Measurements from ENCODE around the gene PET100.
A peak's percentile ranks its signal among the peaks of the same experiment; 100 is the strongest.

The PET100 gene, protein sequence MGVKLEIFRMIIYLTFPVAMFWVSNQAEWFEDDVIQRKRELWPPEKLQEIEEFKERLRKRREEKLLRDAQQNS

DNA sequence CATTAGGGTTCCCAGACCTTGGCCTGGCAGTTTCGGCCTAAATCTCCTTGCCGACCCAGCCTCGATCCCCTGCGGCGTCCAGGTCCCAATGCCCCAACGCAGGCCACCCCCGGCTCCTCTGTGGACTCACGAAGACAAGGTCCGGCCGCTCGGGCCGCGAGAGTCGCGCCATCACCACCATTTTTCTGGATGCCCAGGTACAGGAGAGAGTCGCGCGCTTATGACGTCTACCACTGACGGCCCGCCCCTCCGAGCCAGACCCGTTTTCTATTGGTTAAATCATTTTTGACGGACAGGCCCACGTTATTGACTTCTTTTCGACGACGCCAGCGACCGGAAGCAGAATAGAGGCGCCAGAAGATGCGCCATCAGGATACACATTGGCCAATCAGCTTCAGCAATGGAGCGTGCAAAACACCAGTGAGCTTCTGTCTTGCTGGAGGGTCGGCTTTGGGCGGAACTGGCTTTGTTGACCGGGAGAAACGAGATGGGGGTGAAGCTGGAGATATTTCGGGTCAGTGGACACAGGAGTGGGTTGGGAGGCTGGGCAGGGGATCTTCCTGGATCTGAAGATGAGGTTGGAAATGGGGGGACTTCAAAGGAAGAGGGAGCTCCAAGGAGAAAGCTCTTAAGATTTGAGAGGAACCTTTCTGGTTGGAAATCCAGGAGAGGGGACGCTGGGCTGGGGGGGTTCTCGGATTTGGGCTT, at the start of gene PET100, which contains the start of gene XAB2:
Gene PET100 (plus strand): TSS at position 447 of the 708 bp plus-strand sequence. CDS start 41 bp downstream, at position 488.
Gene XAB2 (minus strand): TSS at position 199 of the 708 bp plus-strand sequence. CDS start 18 bp downstream, at position 181.
- DNase-seq (ENCODE audit: low spot score) (peak; percentile 98), FAIRE-seq (peak; percentile 96)

- no peak for FAIRE-seq
- DNase-seq (ENCODE audit: low spot score), result no peak
Observed at GRCh38 chr19:7582446-7582845, 47.1 kb upstream of the PET100 start.

GRCh38 chr19:7589822-7590221, 39.8 kb upstream of the PET100 start:
- no peak for FAIRE-seq
- DNase-seq (ENCODE audit: low spot score), result no peak

DNA sequence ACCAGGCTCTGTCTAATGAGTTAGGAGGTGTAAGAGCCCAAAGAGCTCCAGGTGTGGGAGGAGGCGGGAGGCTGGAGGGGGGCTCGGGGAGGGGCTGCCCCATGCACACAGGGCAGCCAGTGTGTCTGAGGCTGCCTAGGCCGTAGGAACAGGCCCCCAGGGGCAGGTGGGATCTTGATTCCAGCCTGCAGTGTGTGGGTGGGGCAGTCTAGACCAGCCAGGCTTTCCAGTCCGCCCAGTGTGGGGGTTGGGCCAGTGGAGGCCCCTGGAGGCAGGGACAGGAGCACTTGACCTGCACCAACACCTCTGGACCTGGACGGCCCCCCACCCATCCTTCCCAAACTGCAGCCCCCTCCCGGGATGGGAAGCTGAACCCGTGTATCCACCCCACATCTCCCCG, 39.3 kb upstream of the PET100 start:
- no peak for FAIRE-seq
- DNase-seq (ENCODE audit: low spot score), result no peak

DNA sequence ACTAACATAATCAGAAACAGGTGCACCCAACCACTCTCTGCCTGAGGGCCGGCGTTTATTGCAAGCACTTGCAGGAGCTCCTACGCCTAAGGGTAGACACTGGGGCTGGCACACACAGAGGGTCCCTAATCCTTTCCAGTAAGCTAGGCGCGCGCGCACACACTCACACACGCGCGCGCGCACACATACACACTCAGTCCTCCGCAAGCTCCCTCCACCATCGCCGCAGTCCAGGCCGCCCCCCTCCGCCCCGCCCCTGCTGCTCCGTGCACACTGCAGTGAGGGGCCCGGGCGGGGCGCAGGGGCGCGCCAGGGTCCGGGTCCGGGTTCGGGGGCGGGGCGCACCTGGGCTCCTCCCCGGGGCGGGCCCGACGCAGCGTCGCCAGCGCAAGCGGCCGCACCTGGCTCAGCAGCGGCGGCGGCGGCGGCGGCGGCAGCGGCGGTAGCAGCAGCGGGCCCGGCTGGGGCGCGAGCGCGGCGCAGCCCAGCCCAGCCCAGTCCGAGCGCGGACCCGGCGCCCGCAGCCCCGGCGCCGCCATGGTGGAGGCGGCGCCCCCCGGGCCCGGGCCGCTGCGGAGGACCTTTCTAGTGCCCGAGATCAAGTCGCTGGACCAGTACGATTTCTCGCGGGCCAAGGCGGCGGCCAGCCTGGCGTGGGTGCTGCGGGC, 34.0 kb upstream of the PET100 start, which contains the start of gene CAMSAP3:
Gene CAMSAP3 (plus strand): TSS at position 398 of the 668 bp plus-strand sequence. CDS start 140 bp downstream, at position 538.
- DNase-seq (ENCODE audit: low spot score), result no peak
- no peak for FAIRE-seq

DNA sequence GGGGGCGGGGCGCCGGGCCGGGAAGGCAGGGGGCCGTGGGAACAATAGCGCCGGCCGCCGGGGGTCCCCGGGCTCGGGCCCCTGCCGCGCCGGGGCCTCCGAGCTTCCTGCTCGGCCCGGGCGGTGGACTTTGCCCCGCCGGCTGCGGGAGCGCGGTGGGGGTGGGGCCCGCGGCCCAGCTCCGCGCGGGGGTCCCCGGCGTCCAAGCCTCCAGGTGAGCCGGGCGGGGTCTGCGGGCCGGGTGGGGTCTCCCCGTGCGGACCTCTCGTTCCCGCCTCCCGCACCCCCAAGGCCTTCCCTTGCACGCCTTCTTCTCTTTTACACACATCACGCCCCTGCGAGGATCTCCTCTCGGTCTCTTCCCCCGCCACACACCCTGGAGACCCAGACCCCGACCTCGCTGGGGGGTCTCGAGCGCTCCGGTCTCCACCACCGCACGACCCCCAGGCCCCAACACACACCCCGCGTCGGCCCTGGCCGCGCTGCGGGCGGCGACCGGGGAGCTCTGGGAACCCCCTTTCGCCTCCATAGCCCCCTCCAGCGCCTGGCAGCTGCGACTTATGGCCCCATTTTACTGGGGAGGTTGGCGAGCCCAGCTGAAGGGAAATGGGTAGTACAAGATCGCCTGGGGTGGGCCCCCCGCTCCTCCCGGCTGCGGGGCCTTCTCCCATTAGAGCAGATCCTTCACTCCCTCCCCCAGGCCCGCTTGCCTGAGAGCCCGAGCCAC, 33.2 kb upstream of the PET100 start:
- FAIRE-seq (no peak), DNase-seq (ENCODE audit: low spot score) (no peak)

DNA sequence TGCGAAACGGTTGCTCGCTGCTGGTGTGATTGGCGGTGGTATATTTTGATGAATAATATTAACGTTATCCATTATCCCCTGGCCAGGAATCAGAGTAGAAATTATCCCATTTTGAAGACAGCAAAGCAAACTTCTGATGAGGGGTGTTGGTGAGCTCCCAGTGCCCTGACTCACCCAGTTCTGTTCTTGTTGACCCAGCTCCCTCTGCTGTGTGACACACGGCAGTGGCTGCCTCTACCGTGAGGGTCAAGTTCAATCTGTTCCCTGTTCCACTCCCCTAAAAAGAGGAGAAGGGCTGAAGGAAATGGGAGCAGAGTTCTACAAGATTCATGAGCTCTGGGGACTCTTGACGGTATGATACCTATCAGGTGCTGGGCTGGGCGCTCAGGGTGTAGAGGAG, 31.9 kb upstream of the PET100 start:
- no peak for DNase-seq (ENCODE audit: low spot score)
- no peak for FAIRE-seq

- FAIRE-seq, result no peak
Observed at GRCh38 chr19:7598180-7598579, 31.4 kb upstream of the PET100 start.

GRCh38 chr19:7600721-7601120, 28.9 kb upstream of the PET100 start:
- FAIRE-seq (no peak), DNase-seq (ENCODE audit: low spot score) (no peak)

More at GRCh38 chr19:7598180-7598579, 31.4 kb upstream of the PET100 start:
- DNase-seq (ENCODE audit: low spot score), result no peak

DNA sequence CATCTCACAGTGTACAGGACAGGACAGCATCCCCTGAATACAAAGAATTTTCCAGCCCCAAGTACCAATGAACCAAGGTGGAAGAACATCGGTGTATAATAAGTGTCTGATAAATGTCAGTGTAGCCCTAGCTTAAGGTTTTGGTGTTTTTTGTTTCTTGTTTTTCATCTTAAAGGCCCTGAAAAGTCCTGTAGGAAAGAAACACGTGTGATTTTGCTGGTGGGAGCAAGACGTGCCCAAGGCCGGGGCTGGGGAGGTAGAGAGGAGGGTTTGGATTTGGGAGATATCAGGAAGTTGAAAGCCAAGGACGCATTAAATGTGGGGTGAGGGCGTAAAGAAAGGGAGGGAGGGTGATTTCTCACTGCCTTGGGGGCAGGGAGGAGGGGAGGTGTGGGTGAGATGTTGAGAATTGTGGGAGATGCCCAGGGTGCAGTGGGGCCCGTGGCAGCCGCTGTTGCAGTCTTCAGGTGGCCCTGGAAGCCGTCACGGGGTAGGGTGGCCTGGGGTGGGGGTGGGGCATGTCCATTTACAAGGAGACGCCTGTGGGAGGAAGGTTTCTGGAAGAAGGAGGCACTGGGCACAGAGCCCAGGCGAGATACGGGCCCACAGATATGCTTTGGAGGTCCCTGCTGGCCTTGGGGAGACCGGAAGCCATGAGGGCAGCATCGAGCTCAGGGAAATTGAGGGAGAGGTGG, 27.2 kb upstream of the PET100 start:
- no peak for FAIRE-seq
- no peak for DNase-seq (ENCODE audit: low spot score)

DNA sequence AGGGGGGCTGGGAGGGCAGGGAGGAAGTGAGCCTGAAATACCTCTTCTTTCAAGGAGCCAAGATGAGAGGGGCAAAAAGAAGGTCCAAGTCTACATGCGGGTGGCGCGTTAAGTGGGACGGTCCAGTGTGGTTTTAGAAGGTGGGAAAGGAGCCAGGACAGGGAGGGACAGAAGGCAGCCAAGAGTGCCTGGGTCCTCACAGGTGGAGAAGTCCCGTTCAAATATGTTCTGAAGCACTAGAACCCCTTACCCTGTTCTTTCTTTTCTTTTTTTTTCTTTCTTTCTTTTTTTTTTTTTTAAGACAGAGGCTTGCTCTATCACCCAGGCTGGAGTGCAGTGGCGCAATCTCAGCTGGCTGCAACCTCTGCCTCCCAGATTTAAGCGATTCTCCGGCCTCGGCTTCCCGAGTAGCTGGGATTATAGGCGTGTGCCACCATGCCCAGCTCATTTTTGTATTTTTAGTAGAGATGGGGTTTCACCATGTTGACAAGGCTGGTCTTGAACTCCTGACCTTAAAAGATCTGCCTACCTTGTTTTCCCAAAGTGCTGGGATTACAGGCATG, 26.6 kb upstream of the PET100 start:
- FAIRE-seq (no peak), DNase-seq (ENCODE audit: low spot score) (no peak)

- DNase-seq (ENCODE audit: low spot score) (no peak), FAIRE-seq (no peak)
Observed at GRCh38 chr19:7603919-7604318, 25.7 kb upstream of the PET100 start.

DNA sequence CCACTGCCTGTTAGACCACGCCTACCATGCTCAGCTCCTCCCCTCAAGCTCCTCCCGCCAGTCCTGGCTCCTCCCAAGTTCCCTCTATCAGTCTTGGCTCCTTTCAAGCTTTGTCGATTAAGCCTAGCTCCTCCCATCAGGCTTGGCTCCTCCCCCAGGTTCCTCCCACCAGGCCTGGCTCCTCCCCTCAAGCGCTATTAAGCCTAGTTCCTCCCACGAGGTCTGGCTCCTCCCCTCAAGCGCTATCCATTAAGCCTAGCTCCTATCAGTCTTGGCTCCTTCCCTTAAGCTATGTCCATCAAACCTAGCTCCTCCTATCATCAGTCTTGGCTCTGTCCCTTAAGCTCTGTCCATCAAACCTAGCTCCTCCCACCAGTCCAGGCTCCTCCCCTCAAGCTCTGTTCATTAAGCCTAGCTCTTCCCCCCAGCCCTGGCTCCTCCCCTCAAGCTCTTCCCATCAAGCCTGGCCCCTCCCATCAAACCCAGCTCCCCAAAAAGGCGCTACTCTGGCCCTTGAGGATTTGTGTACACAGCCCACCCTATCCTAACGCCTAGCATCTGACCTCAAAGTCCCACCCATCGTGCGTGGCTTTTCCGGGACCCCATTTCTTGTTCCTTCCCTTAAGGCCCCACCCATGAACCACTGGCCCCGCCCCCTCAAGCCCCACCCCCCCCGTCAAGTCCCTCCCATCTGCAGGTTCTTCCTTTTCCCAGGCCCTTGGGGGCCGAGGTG, 23.9 kb upstream of the PET100 start:
- FAIRE-seq (no peak), DNase-seq (ENCODE audit: low spot score) (peak; percentile 4)

- FAIRE-seq, result no peak
- DNase-seq (ENCODE audit: low spot score), result no peak
Observed at GRCh38 chr19:7606289-7606688, 23.3 kb upstream of the PET100 start.

GRCh38 chr19:7607212-7607873, 22.2 kb upstream of the PET100 start:
- FAIRE-seq, result no peak

DNA sequence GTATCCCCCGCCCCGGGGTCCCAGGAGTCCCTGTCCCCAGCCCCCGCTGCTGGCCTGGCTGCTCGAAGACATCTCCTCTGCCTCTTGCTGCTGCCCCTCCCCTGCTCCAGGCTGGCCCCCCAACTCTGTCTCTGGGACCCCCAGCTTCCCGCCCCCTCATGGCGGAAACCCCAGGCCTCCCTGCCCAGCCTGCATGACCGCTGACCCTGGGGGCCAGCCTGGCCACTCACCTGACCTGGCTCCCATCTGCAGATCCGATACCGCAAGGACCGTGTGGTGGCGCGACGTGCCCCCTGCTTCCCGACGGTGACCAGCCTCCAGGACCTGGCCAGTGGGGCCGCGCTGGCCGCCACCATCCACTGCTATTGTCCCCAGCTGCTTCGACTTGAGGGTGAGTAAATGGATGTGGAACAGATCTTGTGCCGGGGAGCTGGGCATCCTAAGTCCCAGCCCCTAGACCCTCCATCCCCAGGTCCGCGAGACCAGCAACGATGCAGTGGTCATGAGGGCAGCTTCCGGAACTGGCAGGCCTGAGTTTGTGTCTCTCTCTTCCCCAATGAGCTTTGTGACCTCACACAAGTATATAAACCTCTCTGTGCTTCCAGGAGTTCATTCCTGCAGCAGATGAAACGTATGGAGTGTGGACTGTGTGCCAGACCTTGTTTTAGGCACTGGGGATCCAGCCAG, 21.6 kb upstream of the PET100 start:
- FAIRE-seq (no peak), DNase-seq (ENCODE audit: low spot score) (no peak)

More at GRCh38 chr19:7607212-7607873, 22.2 kb upstream of the PET100 start:
- DNase-seq (ENCODE audit: low spot score), result no peak

DNA sequence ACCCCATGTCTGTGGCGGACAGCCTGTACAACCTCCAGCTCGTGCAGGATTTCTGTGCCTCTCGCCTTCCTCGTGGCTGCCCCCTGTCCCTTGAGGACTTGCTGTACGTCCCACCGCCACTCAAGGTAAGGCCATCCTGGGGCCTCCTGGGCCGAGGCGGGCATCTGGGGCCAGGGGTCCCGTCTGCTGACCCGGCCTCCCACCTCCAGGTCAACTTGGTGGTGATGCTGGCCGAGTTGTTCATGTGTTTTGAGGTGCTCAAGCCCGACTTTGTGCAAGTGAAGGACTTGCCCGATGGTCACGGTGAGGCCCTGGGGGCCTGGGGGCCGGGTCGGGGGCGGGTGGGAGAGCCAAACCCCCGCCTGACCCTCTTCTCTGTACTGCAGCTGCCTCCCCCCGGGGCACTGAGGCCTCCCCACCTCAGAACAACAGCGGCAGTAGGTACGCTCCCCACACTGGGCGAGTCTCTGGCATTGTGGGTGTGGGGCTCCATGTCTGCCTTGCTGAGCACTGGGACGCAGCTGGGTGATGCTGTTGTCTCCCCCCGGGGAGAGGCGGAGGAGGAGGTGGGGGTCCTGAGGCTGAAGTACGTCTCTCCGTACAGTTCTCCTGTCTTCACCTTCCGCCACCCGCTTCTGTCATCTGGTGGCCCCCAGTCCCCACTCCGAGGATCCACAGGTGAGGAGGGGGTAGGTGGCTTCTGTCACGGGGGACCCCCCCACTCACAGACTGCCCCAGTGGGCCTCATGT, 18.9 kb upstream of the PET100 start:
- FAIRE-seq, result no peak

GRCh38 chr19:7611541-7612279, 17.9 kb upstream of the PET100 start:
- FAIRE-seq (no peak), DNase-seq (ENCODE audit: low spot score) (no peak)

More for the DNA sequence above, 18.9 kb upstream of the PET100 start:
- no peak for DNase-seq (ENCODE audit: low spot score)

Measured in RCC 7860 (cell line).